WTC11 (cell line): ENCODE data around the gene PSMA1. TPM values are rescaled to one million over a fixed set of nuclear protein-coding genes. Genes with fewer than 3 reads are reported as not detected.
"Not testable (repeated sequence)": the region's sequence is repeated elsewhere in the genome, so short reads cannot be mapped to it uniquely, and the experiment has no call there.

Experiments
- ATAC-seq: fragments of 200-7000 bp; cut with Tn5 transposase; 2 replicates; pipeline ENCODE4 v1.10.0; 2021; ENCODE audit warnings: mild to moderate bottlenecking, moderate library complexity
- CTCF ChIA-PET: fragments of 300-600 bp; sonication (Branson Sonifier 250); formaldehyde crosslinking; loops from one replicate; lab custom pipeline; 2021; ENCODE audit warnings: antibody characterized with exemption; lab: Charles Lee
- POLR2A ChIA-PET: fragments of 350-600 bp; sonication (Branson Sonifier 250); formaldehyde crosslinking; loops from one replicate; lab custom pipeline; 2021; ENCODE audit warnings: antibody characterized with exemption; lab: Charles Lee
- DNase-seq: peaks from one replicate; pipeline ENCODE4 v3.0.0; 2021; ENCODE audit warnings: low spot score
- H3K27ac Mint-ChIP-seq: 2 replicates; pipeline ENCODE4 v1.8.0; 2021; ENCODE audit warnings: mixed read lengths
- H3K27me3 Mint-ChIP-seq: 2 replicates; pipeline ENCODE4 v1.8.0; 2021; ENCODE audit warnings: low read depth, mild to moderate bottlenecking, moderate library complexity, mixed read lengths
- H3K36me3 Mint-ChIP-seq: 2 replicates; pipeline ENCODE4 v1.8.0; 2021; ENCODE audit warnings: mixed read lengths
- H3K4me1 Mint-ChIP-seq: 2 replicates; pipeline ENCODE4 v1.8.0; 2022; ENCODE audit warnings: mixed read lengths
- H3K4me3 Mint-ChIP-seq: 2 replicates; pipeline ENCODE4 v1.8.0; 2021; ENCODE audit warnings: mild to moderate bottlenecking, moderate library complexity, mixed read lengths
- H3K9me3 Mint-ChIP-seq: 2 replicates; pipeline ENCODE4 v1.8.0; 2021; ENCODE audit warnings: mixed read lengths
- ATF1 ChIP-seq: sonication (generic); formaldehyde crosslinking; IDR thresholded peaks from 2 replicates; pipeline ENCODE4 v1.8.1; 2023; ENCODE audit warnings: mild to moderate bottlenecking, moderate library complexity, missing genetic modification reagents
- CBFB ChIP-seq: sonication (generic); formaldehyde crosslinking; IDR thresholded peaks from 2 replicates; pipeline ENCODE4 v1.8.1; 2022; ENCODE audit warnings: mild to moderate bottlenecking, low read depth, missing genetic modification reagents
- CREB1 ChIP-seq: sonication (generic); formaldehyde crosslinking; IDR thresholded peaks from 2 replicates; pipeline ENCODE4 v1.8.0; 2023; ENCODE audit warnings: mild to moderate bottlenecking, missing genetic modification reagents
- ESRRA ChIP-seq: sonication (generic); formaldehyde crosslinking; IDR thresholded peaks from 2 replicates; pipeline ENCODE4 v1.8.1; 2022; ENCODE audit warnings: mild to moderate bottlenecking, missing genetic modification reagents, borderline replicate concordance
- FOXJ3 ChIP-seq: sonication (generic); formaldehyde crosslinking; IDR thresholded peaks from 2 replicates; pipeline ENCODE4 v1.9.0; 2021; ENCODE audit warnings: missing genetic modification reagents, mild to moderate bottlenecking, borderline replicate concordance
- FOXK1 ChIP-seq: sonication (generic); formaldehyde crosslinking; IDR thresholded peaks from 2 replicates; pipeline ENCODE4 v1.8.0; 2022; ENCODE audit warnings: mild to moderate bottlenecking, moderate library complexity, missing genetic modification reagents
- IRF2 ChIP-seq: sonication (generic); formaldehyde crosslinking; IDR thresholded peaks from 2 replicates; pipeline ENCODE4 v1.8.0; 2022; ENCODE audit warnings: low read depth, missing genetic modification reagents, borderline replicate concordance
- SP1 ChIP-seq: sonication (generic); formaldehyde crosslinking; conservative IDR thresholded peaks from 2 replicates; pipeline ENCODE4 v1.8.1; 2022; ENCODE audit warnings: missing genetic modification reagents
- ZBTB21 ChIP-seq: sonication (generic); formaldehyde crosslinking; IDR thresholded peaks from 2 replicates; pipeline ENCODE4 v1.8.1; 2023; ENCODE audit warnings: mild to moderate bottlenecking, missing genetic modification reagents, borderline replicate concordance
- ZNF416 ChIP-seq: fragments of 250-450 bp; sonication (Bioruptor Pico); IDR thresholded peaks from 2 replicates; pipeline ENCODE4 v1.9.0; 2021; ENCODE audit warnings: mild to moderate bottlenecking, inconsistent platforms
- total RNA-seq: library from RNA; stranded (reverse); gene quantifications from 3 replicates; pipeline ENCODE4 v1.2.3, GENCODE V29; 2021
- TF ChIP-seq, protein P1 (sequence below): fragments of 200-600 bp; IDR thresholded peaks from 2 replicates; pipeline ENCODE4 v1.8.0; 2022; ENCODE audit warnings: antibody characterized with exemption
- TF ChIP-seq, protein P2 (sequence below): sonication (generic); formaldehyde crosslinking; IDR thresholded peaks from 2 replicates; pipeline ENCODE4 v1.8.1; 2023; ENCODE audit warnings: mild to moderate bottlenecking, moderate library complexity, missing genetic modification reagents
- TF ChIP-seq, protein P3 (sequence below): sonication (generic); formaldehyde crosslinking; IDR thresholded peaks from 2 replicates; pipeline ENCODE4 v1.8.1; 2023; ENCODE audit warnings: mild to moderate bottlenecking, missing genetic modification reagents
- TF ChIP-seq, protein P4 (sequence below): sonication (generic); formaldehyde crosslinking; IDR thresholded peaks from 2 replicates; pipeline ENCODE4 v1.8.1; 2022; ENCODE audit warnings: low read depth, mild to moderate bottlenecking, moderate library complexity, missing genetic modification reagents, borderline replicate concordance
- TF ChIP-seq, protein P5 (sequence below): sonication (generic); formaldehyde crosslinking; IDR thresholded peaks from 2 replicates; pipeline ENCODE4 v1.8.0; 2022; ENCODE audit warnings: mild to moderate bottlenecking, missing genetic modification reagents

Gene PSMA1
- total RNA-seq, 1 experiment from 2014 or later: 139 TPM

DNA sequence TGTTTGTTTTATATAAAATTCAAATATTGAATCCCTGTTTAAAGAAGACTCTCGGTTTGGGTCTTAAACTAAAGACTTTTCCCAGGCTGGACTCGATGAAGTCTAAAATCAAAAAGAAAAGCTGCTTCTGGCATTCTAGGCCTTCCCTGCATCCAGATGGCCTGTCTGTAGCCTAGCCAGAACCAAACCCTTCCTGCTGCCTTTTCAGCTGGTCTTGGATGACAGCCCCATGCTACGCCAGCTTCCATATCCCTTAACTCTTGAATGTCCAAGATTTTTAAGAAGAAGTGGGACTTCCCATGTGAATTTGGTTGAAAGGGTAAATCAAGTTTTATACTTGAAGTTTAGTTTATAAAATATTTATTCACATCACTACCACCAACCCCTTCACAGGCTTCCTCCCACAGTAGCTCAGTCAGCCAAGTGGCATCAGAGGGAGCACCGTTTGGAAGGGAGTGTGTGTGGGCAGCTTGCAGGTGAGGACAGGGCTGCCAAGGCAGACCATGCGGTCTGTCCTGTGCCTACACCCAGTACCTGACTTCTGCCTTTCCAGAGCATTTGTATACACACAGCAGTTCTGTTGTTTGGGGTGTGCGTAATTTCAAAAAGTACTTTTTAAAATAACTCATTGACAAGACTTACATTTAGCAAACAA lies 18.2 kb upstream of the PSMA1 start:
- POLR2A ChIA-PET: interaction anchor here (1.7 kb wide), 1 partner anchor 106 kb away, joined by 6 read pairs; no protein-coding TSS in a partner anchor
- no peak for DNase-seq
- no peak for TF ChIP-seq ZBTB21 (CRISPR knock-in tag)
- TF ChIP-seq, protein P1, sequence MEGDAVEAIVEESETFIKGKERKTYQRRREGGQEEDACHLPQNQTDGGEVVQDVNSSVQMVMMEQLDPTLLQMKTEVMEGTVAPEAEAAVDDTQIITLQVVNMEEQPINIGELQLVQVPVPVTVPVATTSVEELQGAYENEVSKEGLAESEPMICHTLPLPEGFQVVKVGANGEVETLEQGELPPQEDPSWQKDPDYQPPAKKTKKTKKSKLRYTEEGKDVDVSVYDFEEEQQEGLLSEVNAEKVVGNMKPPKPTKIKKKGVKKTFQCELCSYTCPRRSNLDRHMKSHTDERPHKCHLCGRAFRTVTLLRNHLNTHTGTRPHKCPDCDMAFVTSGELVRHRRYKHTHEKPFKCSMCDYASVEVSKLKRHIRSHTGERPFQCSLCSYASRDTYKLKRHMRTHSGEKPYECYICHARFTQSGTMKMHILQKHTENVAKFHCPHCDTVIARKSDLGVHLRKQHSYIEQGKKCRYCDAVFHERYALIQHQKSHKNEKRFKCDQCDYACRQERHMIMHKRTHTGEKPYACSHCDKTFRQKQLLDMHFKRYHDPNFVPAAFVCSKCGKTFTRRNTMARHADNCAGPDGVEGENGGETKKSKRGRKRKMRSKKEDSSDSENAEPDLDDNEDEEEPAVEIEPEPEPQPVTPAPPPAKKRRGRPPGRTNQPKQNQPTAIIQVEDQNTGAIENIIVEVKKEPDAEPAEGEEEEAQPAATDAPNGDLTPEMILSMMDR: no peak
- no peak for TF ChIP-seq FOXK1 (CRISPR knock-in tag)
- TF ChIP-seq CREB1 (CRISPR knock-in tag): no peak
- TF ChIP-seq, protein P2, sequence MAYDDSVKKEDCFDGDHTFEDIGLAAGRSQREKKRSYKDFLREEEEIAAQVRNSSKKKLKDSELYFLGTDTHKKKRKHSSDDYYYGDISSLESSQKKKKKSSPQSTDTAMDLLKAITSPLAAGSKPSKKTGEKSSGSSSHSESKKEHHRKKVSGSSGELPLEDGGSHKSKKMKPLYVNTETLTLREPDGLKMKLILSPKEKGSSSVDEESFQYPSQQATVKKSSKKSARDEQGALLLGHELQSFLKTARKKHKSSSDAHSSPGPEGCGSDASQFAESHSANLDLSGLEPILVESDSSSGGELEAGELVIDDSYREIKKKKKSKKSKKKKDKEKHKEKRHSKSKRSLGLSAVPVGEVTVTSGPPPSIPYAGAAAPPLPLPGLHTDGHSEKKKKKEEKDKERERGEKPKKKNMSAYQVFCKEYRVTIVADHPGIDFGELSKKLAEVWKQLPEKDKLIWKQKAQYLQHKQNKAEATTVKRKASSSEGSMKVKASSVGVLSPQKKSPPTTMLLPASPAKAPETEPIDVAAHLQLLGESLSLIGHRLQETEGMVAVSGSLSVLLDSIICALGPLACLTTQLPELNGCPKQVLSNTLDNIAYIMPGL (CRISPR knock-in tag): no peak
- no peak for TF ChIP-seq FOXJ3 (CRISPR knock-in tag)
- TF ChIP-seq, protein P3, sequence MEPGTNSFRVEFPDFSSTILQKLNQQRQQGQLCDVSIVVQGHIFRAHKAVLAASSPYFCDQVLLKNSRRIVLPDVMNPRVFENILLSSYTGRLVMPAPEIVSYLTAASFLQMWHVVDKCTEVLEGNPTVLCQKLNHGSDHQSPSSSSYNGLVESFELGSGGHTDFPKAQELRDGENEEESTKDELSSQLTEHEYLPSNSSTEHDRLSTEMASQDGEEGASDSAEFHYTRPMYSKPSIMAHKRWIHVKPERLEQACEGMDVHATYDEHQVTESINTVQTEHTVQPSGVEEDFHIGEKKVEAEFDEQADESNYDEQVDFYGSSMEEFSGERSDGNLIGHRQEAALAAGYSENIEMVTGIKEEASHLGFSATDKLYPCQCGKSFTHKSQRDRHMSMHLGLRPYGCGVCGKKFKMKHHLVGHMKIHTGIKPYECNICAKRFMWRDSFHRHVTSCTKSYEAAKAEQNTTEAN (CRISPR knock-in tag): no peak
- CTCF ChIA-PET: interaction anchor here (0.7 to 7.1 kb wide), 3 partner anchors 28 to 1585 kb away, joined by 4 to 72 read pairs (median 4); no protein-coding TSS in a partner anchor
- peaks cover 23% of the 10 kb centered on the region for H3K4me1 Mint-ChIP-seq
- H3K36me3 Mint-ChIP-seq: no peaks in the 10 kb centered on the region
- H3K9me3 Mint-ChIP-seq: no peaks in the 10 kb centered on the region
- H3K27me3 Mint-ChIP-seq: peaks cover 4% of the 10 kb centered on the region
- H3K4me3 Mint-ChIP-seq: no peak overlapping the region
- H3K27ac Mint-ChIP-seq: no peak overlapping the region
- ATAC-seq: no peak

DNA sequence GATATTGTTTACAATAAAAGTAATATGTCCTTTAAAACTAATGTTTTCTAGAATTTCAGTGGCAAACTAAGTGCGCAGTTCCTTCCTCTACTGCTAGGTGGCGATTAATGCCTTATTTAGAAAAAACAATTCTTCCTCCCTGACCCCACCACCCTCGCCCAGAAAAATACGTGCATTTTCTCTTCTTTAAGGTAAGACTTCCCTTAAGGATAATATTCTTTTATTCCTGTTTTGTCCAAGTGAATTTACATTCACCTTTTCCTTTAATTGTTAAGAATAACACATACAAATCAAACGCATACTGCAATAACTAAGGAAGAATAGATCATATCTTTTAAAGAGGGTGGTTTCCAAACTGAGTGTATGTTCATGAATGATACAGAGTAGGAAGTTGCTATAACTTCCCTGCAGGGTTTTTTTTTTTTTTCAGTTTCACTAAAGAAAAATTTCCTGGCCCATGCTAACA lies 17.0 kb upstream of the PSMA1 start:
- Mint-ChIP-seq H3K27ac (no peak overlapping the region), H3K4me1 (peaks cover 19% of the 10 kb centered on the region), H3K27me3 (peaks cover 4% of the 10 kb centered on the region), H3K9me3 (no peaks in the 10 kb centered on the region), H3K36me3 (no peaks in the 10 kb centered on the region), H3K4me3 (no peak overlapping the region)
- ChIA-PET POLR2A (no interaction called here), CTCF (interaction anchor here (0.8 to 7.1 kb wide), 7 partner anchors 17 to 370 kb away, joined by 3 to 72 read pairs (median 4); partner anchors contain the start of genes CYP2R1 and PSMA1)
- TF ChIP-seq IRF2 (CRISPR knock-in tag): no peak
- TF ChIP-seq, protein P1: peak; percentile 35; the same call in 1 of the 2 replicates
- ATAC-seq (peak; percentile 58), DNase-seq (no peak)

DNA sequence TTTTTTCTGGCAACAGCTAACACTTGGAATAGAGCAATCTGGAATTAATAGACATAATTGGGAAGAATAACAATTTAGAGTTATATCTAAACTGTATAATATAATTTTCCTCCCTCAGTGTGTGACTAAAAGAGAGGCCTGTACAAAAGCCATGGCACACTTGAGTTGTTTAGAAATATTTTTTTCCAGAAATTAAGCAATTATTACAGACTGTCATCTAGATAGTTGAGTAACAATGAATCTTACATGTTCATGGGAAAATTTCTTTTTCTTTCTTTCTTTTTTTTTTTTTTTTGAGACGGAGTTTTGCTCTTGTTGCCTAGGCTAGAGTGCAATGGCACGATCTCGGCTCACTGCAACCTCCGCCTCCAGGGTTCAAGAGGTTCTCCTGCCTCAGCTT lies 15.0 kb upstream of the PSMA1 start:
- H3K9me3 Mint-ChIP-seq: not testable (repeated sequence)

DNA sequence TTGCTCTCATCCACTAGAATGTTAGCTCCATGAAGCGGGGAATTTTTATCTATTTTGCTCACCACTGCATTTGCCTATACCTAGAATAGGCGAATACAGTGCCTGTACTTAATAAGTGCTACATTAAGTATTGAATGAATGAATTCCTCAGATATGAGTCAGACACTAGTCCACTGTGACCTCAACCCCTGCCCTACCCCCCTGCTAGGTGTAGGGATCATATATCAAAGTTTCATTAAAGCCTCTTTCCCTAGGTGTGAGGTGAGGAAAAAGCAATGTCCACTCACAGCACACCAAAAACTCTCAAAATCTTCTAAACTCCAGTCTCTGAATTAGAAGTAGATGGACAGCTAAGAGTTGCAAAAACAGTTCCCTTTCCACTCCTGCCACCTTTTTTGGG lies 9.8 kb upstream of the PSMA1 start:
- Mint-ChIP-seq H3K27me3 (no peaks in the 10 kb centered on the region), H3K4me1 (peaks cover 6% of the 10 kb centered on the region), H3K27ac (no peak overlapping the region), H3K9me3 (peaks cover 4% of the 10 kb centered on the region; the same call in 1 of the 2 replicates), H3K36me3 (no peaks in the 10 kb centered on the region), H3K4me3 (no peak overlapping the region)
- ChIA-PET POLR2A (interaction anchor here (1.1 kb wide), 1 partner anchor 9 kb away, joined by 3 read pairs; no protein-coding TSS in a partner anchor), CTCF (interaction anchor here (0.8 to 1.0 kb wide), 2 partner anchors 93 to 378 kb away, joined by 3 to 5 read pairs; no protein-coding TSS in a partner anchor)
- DNase-seq: no peak
- ATAC-seq: no peak; the same call in 1 of the 2 replicates
- TF ChIP-seq, protein P4, sequence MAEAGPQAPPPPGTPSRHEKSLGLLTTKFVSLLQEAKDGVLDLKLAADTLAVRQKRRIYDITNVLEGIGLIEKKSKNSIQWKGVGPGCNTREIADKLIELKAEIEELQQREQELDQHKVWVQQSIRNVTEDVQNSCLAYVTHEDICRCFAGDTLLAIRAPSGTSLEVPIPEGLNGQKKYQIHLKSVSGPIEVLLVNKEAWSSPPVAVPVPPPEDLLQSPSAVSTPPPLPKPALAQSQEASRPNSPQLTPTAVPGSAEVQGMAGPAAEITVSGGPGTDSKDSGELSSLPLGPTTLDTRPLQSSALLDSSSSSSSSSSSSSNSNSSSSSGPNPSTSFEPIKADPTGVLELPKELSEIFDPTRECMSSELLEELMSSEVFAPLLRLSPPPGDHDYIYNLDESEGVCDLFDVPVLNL (CRISPR knock-in tag): no peak
- TF ChIP-seq ZNF416 (CRISPR knock-in tag): no peak
- TF ChIP-seq ATF1 (CRISPR knock-in tag): no peak
- TF ChIP-seq, protein P5, sequence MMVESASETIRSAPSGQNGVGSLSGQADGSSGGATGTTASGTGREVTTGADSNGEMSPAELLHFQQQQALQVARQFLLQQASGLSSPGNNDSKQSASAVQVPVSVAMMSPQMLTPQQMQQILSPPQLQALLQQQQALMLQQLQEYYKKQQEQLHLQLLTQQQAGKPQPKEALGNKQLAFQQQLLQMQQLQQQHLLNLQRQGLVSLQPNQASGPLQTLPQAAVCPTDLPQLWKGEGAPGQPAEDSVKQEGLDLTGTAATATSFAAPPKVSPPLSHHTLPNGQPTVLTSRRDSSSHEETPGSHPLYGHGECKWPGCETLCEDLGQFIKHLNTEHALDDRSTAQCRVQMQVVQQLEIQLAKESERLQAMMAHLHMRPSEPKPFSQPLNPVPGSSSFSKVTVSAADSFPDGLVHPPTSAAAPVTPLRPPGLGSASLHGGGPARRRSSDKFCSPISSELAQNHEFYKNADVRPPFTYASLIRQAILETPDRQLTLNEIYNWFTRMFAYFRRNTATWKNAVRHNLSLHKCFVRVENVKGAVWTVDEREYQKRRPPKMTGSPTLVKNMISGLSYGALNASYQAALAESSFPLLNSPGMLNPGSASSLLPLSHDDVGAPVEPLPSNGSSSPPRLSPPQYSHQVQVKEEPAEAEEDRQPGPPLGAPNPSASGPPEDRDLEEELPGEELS (CRISPR knock-in tag): no peak
- TF ChIP-seq SP1 (CRISPR knock-in tag): no peak
- TF ChIP-seq CBFB (CRISPR knock-in tag): no peak
- no peak for TF ChIP-seq ESRRA (CRISPR knock-in tag)

More for the DNA sequence above, 15.0 kb upstream of the PSMA1 start:
- H3K27me3 Mint-ChIP-seq, H3K4me1 Mint-ChIP-seq, H3K36me3 Mint-ChIP-seq, ATAC-seq, H3K4me3 Mint-ChIP-seq, H3K27ac Mint-ChIP-seq, POLR2A ChIA-PET, DNase-seq: not testable (repeated sequence)
- CTCF ChIA-PET: interaction anchor here (3.5 kb wide), 1 partner anchor 373 kb away, joined by 17 read pairs; no protein-coding TSS in a partner anchor
